Endothelial cell (in vitro differentiated cells): ENCODE results near the gene MAGI2. TPM values are rescaled to one million over a fixed set of nuclear protein-coding genes. Genes with fewer than 3 reads are reported as not detected.

ENCODE experiments used
- DNase-seq: peaks from one replicate; pipeline ENCODE4 v3.0.0; 2021; ENCODE audit warnings: low spot score
- H3K27ac Mint-ChIP-seq: one replicate; pipeline ENCODE4 v1.8.0; 2021; ENCODE audit warnings: mixed read lengths, inconsistent platforms; ENCODE audit not compliant: unreplicated experiment
- H3K27me3 Mint-ChIP-seq: one replicate; pipeline ENCODE4 v1.8.0; 2021; ENCODE audit warnings: mild to moderate bottlenecking, moderate library complexity, mixed read lengths, inconsistent platforms; ENCODE audit not compliant: unreplicated experiment
- H3K36me3 Mint-ChIP-seq: one replicate; pipeline ENCODE4 v1.8.0; 2021; ENCODE audit warnings: mild to moderate bottlenecking, low read depth, mixed read lengths, inconsistent platforms; ENCODE audit not compliant: unreplicated experiment
- H3K4me1 Mint-ChIP-seq: one replicate; pipeline ENCODE4 v1.8.0; 2021; ENCODE audit warnings: mild to moderate bottlenecking, mixed read lengths, inconsistent platforms; ENCODE audit not compliant: unreplicated experiment
- H3K4me3 Mint-ChIP-seq: one replicate; pipeline ENCODE4 v1.8.0; 2021; ENCODE audit warnings: mild to moderate bottlenecking, mixed read lengths, inconsistent platforms; ENCODE audit not compliant: unreplicated experiment
- H3K9me3 Mint-ChIP-seq: one replicate; pipeline ENCODE4 v1.8.0; 2021; ENCODE audit warnings: mixed read lengths, inconsistent platforms; ENCODE audit not compliant: unreplicated experiment
- CTCF ChIP-seq: fragments of 200-600 bp; sonication (generic); IDR thresholded peaks from one replicate; pipeline ENCODE4 v1.5.0; 2021; ENCODE audit warnings: antibody characterized with exemption; ENCODE audit not compliant: unreplicated experiment
- total RNA-seq: library from RNA; stranded (reverse); fragmentation: NEBNext Ultra II Directional; extraction: Animal tissue kit (Norgen Biotek cat#: 25700); gene quantifications from one replicate; pipeline ENCODE4 v1.2.1, GENCODE V29; 2021; ENCODE audit not compliant: unreplicated experiment

The MAGI2 gene
- total RNA-seq, 1 donor from 2014 or later, result 6.3 TPM

- no peak overlapping the region for H3K27ac Mint-ChIP-seq
- no peak for TF ChIP-seq CTCF
- no peak for DNase-seq
Measured at GRCh38 chr7:78413568-78413967, 1039.9 kb downstream of the MAGI2 start.

GRCh38 chr7:78412216-78412858 lies 1041.1 kb downstream of the MAGI2 start:
- TF ChIP-seq CTCF, result no peak
- H3K27ac Mint-ChIP-seq, result no peak overlapping the region
- H3K4me1 Mint-ChIP-seq, result no peaks in the 10 kb centered on the region
- no peak for DNase-seq
- H3K36me3 Mint-ChIP-seq, result no peaks in the 10 kb centered on the region
- no peak overlapping the region for H3K4me3 Mint-ChIP-seq
- H3K9me3 Mint-ChIP-seq, result no peaks in the 10 kb centered on the region
- H3K27me3 Mint-ChIP-seq, result no peaks in the 10 kb centered on the region

More at GRCh38 chr7:78413568-78413967, 1039.9 kb downstream of the MAGI2 start:
- no peaks in the 10 kb centered on the region for H3K9me3 Mint-ChIP-seq
- H3K4me3 Mint-ChIP-seq, result no peak overlapping the region
- no peaks in the 10 kb centered on the region for H3K4me1 Mint-ChIP-seq
- no peaks in the 10 kb centered on the region for H3K27me3 Mint-ChIP-seq
- no peaks in the 10 kb centered on the region for H3K36me3 Mint-ChIP-seq

- Mint-ChIP-seq H3K36me3 (no peaks in the 10 kb centered on the region), H3K27me3 (peaks cover 2% of the 10 kb centered on the region), H3K4me3 (no peak overlapping the region), H3K9me3 (no peaks in the 10 kb centered on the region), H3K4me1 (no peaks in the 10 kb centered on the region), H3K27ac (no peak overlapping the region)
- no peak for TF ChIP-seq CTCF
- no peak for DNase-seq
Measured at GRCh38 chr7:78407031-78407430, 1046.4 kb downstream of the MAGI2 start.

- Mint-ChIP-seq H3K27ac (no peak overlapping the region), H3K4me3 (no peak overlapping the region), H3K36me3 (no peaks in the 10 kb centered on the region), H3K4me1 (no peaks in the 10 kb centered on the region), H3K27me3 (peaks cover 2% of the 10 kb centered on the region), H3K9me3 (no peaks in the 10 kb centered on the region)
- DNase-seq, result no peak
- TF ChIP-seq CTCF, result no peak
Measured at GRCh38 chr7:78406531-78406930, 1046.9 kb downstream of the MAGI2 start.

- TF ChIP-seq CTCF, result no peak
- Mint-ChIP-seq H3K9me3 (no peaks in the 10 kb centered on the region), H3K27ac (no peak overlapping the region), H3K4me3 (no peak overlapping the region), H3K36me3 (no peaks in the 10 kb centered on the region), H3K27me3 (peaks cover 2% of the 10 kb centered on the region), H3K4me1 (no peaks in the 10 kb centered on the region)
- DNase-seq, result no peak
Measured at GRCh38 chr7:78402096-78402495, 1051.4 kb downstream of the MAGI2 start.
